HCEC 1CT (cell line): ENCODE results near the gene AIPL1.
"Not testable (repeated sequence)": the region's sequence is repeated elsewhere in the genome, so short reads cannot be mapped to it uniquely, and the experiment has no call there.

Source experiments
- DNase-seq: peaks from one replicate; pipeline ENCODE4 v3.0.0-alpha.2; 2017

AIPL1 gene

GRCh38 chr17:6435051-6435450, at the start of gene AIPL1:
Gene AIPL1 (minus strand): TSS chr17:6435121. CDS start chr17:6435104, 17 bp downstream.
- no peak for DNase-seq

GRCh38 chr17:6483507-6483906, 48.6 kb upstream of the AIPL1 start:
- no peak for DNase-seq

GRCh38 chr17:6482796-6483195, 47.9 kb upstream of the AIPL1 start:
- DNase-seq, result not testable (repeated sequence)

GRCh38 chr17:6482105-6482455, 47.2 kb upstream of the AIPL1 start:
- no peak for DNase-seq

- DNase-seq, result no peak
These were observed 45.4 kb upstream of the AIPL1 start for GRCh38 chr17:6480303-6480675.

- no peak for DNase-seq
These were observed 44.8 kb upstream of the AIPL1 start for GRCh38 chr17:6479622-6480302.

- DNase-seq, result no peak
These were observed 43.6 kb upstream of the AIPL1 start for GRCh38 chr17:6478486-6478885.

- DNase-seq, result no peak
These were observed 43.0 kb upstream of the AIPL1 start for GRCh38 chr17:6477831-6478383.

GRCh38 chr17:6476810-6477179, 41.9 kb upstream of the AIPL1 start:
- no peak for DNase-seq

- no peak for DNase-seq
These were observed 41.3 kb upstream of the AIPL1 start for GRCh38 chr17:6476076-6476809.

- no peak for DNase-seq
These were observed 40.5 kb upstream of the AIPL1 start for GRCh38 chr17:6475411-6475810.

- no peak for DNase-seq
These were observed 40.0 kb upstream of the AIPL1 start for GRCh38 chr17:6474906-6475305.

GRCh38 chr17:6474376-6474775, 39.5 kb upstream of the AIPL1 start:
- no peak for DNase-seq

- peak; percentile 70 for DNase-seq
These were observed 38.3 kb upstream of the AIPL1 start for GRCh38 chr17:6473128-6473767.

- no peak for DNase-seq
These were observed 37.6 kb upstream of the AIPL1 start for GRCh38 chr17:6472517-6472916.

GRCh38 chr17:6471531-6472465, 36.9 kb upstream of the AIPL1 start:
- DNase-seq, result peak; percentile 79

GRCh38 chr17:6470751-6471521, 36.0 kb upstream of the AIPL1 start:
- no peak for DNase-seq

GRCh38 chr17:6470146-6470718, 35.3 kb upstream of the AIPL1 start:
- no peak for DNase-seq

- no peak for DNase-seq
These were observed 33.3 kb upstream of the AIPL1 start for GRCh38 chr17:6468051-6468790.

GRCh38 chr17:6467567-6467966, 32.6 kb upstream of the AIPL1 start:
- DNase-seq, result no peak
